Stimulated activated CD4-positive, alpha-beta T cell treated with anti-CD3 and anti-CD28 coated beads, Interleukin-15, amount 100 ng/mL, for 1 hour (primary cell): ENCODE measurements around the gene ZNF681.
"Not testable (repeated sequence)": the region's sequence is repeated elsewhere in the genome, so short reads cannot be mapped to it uniquely, and the experiment has no call there.

ENCODE experiments used
- DNase-seq, 2 donors: peaks; one replicate each; pipeline ENCODE4 v3.0.0-alpha.2; 2020; ENCODE audit warnings: low read depth in 1 of 2, low spot score in 1 of 2

Gene ZNF681

GRCh38 chr19:23758187-23759074 lies at the start of gene ZNF681:
Gene ZNF681, minus strand, starts transcription at chr19:23758891. Its CDS starts 142 bp downstream, at chr19:23758749.
- peak; percentile 63 to 65 for DNase-seq

GRCh38 chr19:23804676-23805075 lies 46.0 kb upstream of the ZNF681 start:
- no peak for DNase-seq

- no peak for DNase-seq
Observed at GRCh38 chr19:23802290-23802689, 43.6 kb upstream of the ZNF681 start.

GRCh38 chr19:23801803-23802202 lies 43.1 kb upstream of the ZNF681 start:
- DNase-seq = no peak

- no peak for DNase-seq
Observed at GRCh38 chr19:23800868-23801267, 42.2 kb upstream of the ZNF681 start.

GRCh38 chr19:23800271-23800670 lies 41.6 kb upstream of the ZNF681 start:
- no peak for DNase-seq

GRCh38 chr19:23799321-23799720 lies 40.6 kb upstream of the ZNF681 start:
- no peak for DNase-seq

GRCh38 chr19:23795462-23795861 lies 36.8 kb upstream of the ZNF681 start:
- no peak for DNase-seq

- DNase-seq = no peak
Observed at GRCh38 chr19:23792784-23793183, 34.1 kb upstream of the ZNF681 start.

GRCh38 chr19:23790641-23791488 lies 32.2 kb upstream of the ZNF681 start:
- no peak for DNase-seq

- no peak for DNase-seq
Observed at GRCh38 chr19:23789246-23789645, 30.6 kb upstream of the ZNF681 start.

GRCh38 chr19:23788411-23788810 lies 29.7 kb upstream of the ZNF681 start:
- DNase-seq = no peak

- DNase-seq = no peak
Observed at GRCh38 chr19:23787106-23787505, 28.4 kb upstream of the ZNF681 start.

GRCh38 chr19:23785982-23786381 lies 27.3 kb upstream of the ZNF681 start:
- no peak for DNase-seq

- no peak for DNase-seq
Observed at GRCh38 chr19:23784274-23784673, 25.6 kb upstream of the ZNF681 start.

- no peak for DNase-seq
Observed at GRCh38 chr19:23783636-23784035, 24.9 kb upstream of the ZNF681 start.

- no peak for DNase-seq
Observed at GRCh38 chr19:23779645-23780044, 21.0 kb upstream of the ZNF681 start.

- DNase-seq = no peak
Observed at GRCh38 chr19:23778566-23778965, 19.9 kb upstream of the ZNF681 start.

GRCh38 chr19:23778036-23778435 lies 19.3 kb upstream of the ZNF681 start:
- DNase-seq = not testable (repeated sequence)

GRCh38 chr19:23777216-23777615 lies 18.5 kb upstream of the ZNF681 start:
- no peak for DNase-seq

- DNase-seq = no peak
Observed at GRCh38 chr19:23776507-23777205, 18.0 kb upstream of the ZNF681 start.
